Panc1 (cell line): ENCODE results near the gene HNRNPR. TPM values are rescaled to one million over a fixed set of nuclear protein-coding genes. Genes with fewer than 3 reads are reported as not detected.

Experiments used
- ATAC-seq: fragments of 200-7000 bp; cut with Tn5 transposase; 2 replicates; pipeline ENCODE4 v1.9.1; 2020; ENCODE audit warnings: mild to moderate bottlenecking, moderate library complexity
- BruUV-seq: library from RNA; stranded (reverse); fragments of 400-500 nt; replicated peaks from 2 replicates; lab custom pipeline; 2021; lab: Mats Ljungman, UMichigan
- CTCF ChIA-PET: fragments of 300-600 bp; sonication (Branson Sonifier 250); formaldehyde crosslinking; loops from one replicate; lab custom pipeline; 2022; ENCODE audit warnings: antibody characterized with exemption; lab: Charles Lee
- POLR2A ChIA-PET: fragments of 300-600 bp; sonication (Branson Sonifier 250); formaldehyde crosslinking; loops from one replicate; lab custom pipeline; 2022; ENCODE audit warnings: antibody characterized with exemption; lab: Charles Lee
- DNase-seq: peaks from one replicate; pipeline ENCODE4 v3.0.0-alpha.2; 2010; ENCODE audit warnings: low read depth, low spot score
- H3K27ac ChIP-seq: 2 replicates; pipeline ENCODE4 v1.5.1; 2011; ENCODE audit warnings: mild to moderate bottlenecking, low read length, inconsistent platforms
- H3K27me3 ChIP-seq: fragments of 200-500 bp; sonication (Bioruptor generic); 2 replicates; pipeline ENCODE4 v1.6.0; 2014; ENCODE audit warnings: low read length, inconsistent platforms; ENCODE audit not compliant: control insufficient read depth, insufficient read depth
- H3K36me3 ChIP-seq: fragments of 200-500 bp; sonication (Bioruptor generic); 2 replicates; pipeline ENCODE4 v1.5.1; 2014; ENCODE audit warnings: inconsistent platforms, mild to moderate bottlenecking, low read length, moderate library complexity; ENCODE audit not compliant: control insufficient read depth, insufficient read depth
- H3K4me1 ChIP-seq: 2 replicates; pipeline ENCODE4 v1.5.1; 2011; ENCODE audit warnings: inconsistent platforms, mild to moderate bottlenecking, low read length, moderate library complexity; ENCODE audit not compliant: control insufficient read depth, insufficient read depth
- H3K4me3 ChIP-seq, 2 experiments: 2 replicates each; pipeline ENCODE4 v1.5.1; 2011 to 2012; ENCODE audit warnings: low read depth in 2 of 2, low read length in 2 of 2, mild to moderate bottlenecking in 2 of 2, inconsistent platforms in 1 of 2, moderate library complexity in 1 of 2
- H3K9me3 ChIP-seq: fragments of 200-500 bp; sonication (Bioruptor generic); 2 replicates; pipeline ENCODE4 v1.5.1; 2014; ENCODE audit warnings: low read depth, mild to moderate bottlenecking, inconsistent platforms, low read length, moderate library complexity; ENCODE audit not compliant: control insufficient read depth, insufficient read depth
- POLR2AphosphoS5 ChIP-seq: IDR thresholded peaks from 2 replicates; pipeline ENCODE4 v1.6.1; 2012; ENCODE audit warnings: mild to moderate bottlenecking, low read depth, low read length, moderate library complexity
- SIN3A ChIP-seq: IDR thresholded peaks from 2 replicates; pipeline ENCODE4 v1.6.1; 2012; ENCODE audit warnings: low read depth, mild to moderate bottlenecking, low read length, moderate library complexity, borderline replicate concordance; ENCODE audit not compliant: insufficient read depth
- TCF7L2 ChIP-seq: IDR thresholded peaks from 2 replicates; pipeline ENCODE4 v1.6.1; 2011; ENCODE audit warnings: mild to moderate bottlenecking, low read depth, low read length, inconsistent platforms
- in situ Hi-C: cut with HindIII; loops from 2 replicates; pipeline ENCODE4 v1.10.0; 2016; ENCODE audit warnings: low sequenced_read_pairs, low pct_unique_long_range_greater_than_20kb
- intact Hi-C: fragments of 100-400 bp; cut with micrococcal nuclease; formaldehyde crosslinking; loops from one replicate; pipeline ENCODE4 v1.10.0; 2022; ENCODE audit not compliant: unreplicated experiment
- total RNA-seq: library from RNA; stranded (reverse); gene quantifications from one replicate; pipeline ENCODE4 v1.2.1, GENCODE V29; 2021; ENCODE audit not compliant: unreplicated experiment
- TF ChIP-seq, protein P1 (sequence below): fragments of 450-650 bp; IDR thresholded peaks from 2 replicates; pipeline ENCODE4 v1.5.1; 2017; ENCODE audit warnings: mild to moderate bottlenecking
- TF ChIP-seq, protein P2 (sequence below), 2 experiments: IDR thresholded peaks; 2 replicates each; pipeline ENCODE4 v1.6.1; 2011 to 2012; ENCODE audit warnings: low read depth in 2 of 2, control low read depth in 1 of 2, low read length in 1 of 2, mild to moderate bottlenecking in 1 of 2, moderate library complexity in 1 of 2; ENCODE audit not compliant: insufficient read depth in 1 of 2

Gene HNRNPR
- total RNA-seq, 1 experiment from 2014 or later = 173 TPM

DNA sequence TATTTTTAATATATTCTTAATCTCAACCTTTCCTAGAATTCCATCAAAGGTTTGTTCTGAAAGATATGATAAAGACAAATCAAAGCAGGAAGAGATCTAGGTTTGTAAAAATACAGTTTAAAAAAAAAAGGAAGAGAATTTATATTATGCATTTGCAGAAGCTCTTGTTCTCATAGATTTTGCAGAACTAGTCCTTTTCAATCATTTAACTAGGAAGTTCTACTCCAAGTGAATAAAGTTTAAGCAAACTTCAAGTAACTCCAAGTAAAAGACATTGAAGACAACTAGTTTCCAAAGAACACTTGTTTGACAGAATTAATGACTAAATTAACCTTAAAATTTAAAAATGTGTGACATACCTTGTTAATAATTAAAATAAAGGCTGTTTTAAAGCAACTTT is 55.9 kb downstream of the HNRNPR start:
- Histone ChIP-seq H3K9me3 (no peaks in the 10 kb centered on the region), H3K27ac (no peak overlapping the region), H3K27me3 (no peaks in the 10 kb centered on the region), H3K36me3 (peaks cover 39% of the 10 kb centered on the region), H3K4me1 (peaks cover 13% of the 10 kb centered on the region), H3K4me3 (no peak overlapping the region)
- in situ Hi-C loops = no loop called here
- POLR2A ChIA-PET = no interaction called here
- no peak for TF ChIP-seq SIN3A
- TF ChIP-seq TCF7L2 = no peak
- TF ChIP-seq, protein P1, sequence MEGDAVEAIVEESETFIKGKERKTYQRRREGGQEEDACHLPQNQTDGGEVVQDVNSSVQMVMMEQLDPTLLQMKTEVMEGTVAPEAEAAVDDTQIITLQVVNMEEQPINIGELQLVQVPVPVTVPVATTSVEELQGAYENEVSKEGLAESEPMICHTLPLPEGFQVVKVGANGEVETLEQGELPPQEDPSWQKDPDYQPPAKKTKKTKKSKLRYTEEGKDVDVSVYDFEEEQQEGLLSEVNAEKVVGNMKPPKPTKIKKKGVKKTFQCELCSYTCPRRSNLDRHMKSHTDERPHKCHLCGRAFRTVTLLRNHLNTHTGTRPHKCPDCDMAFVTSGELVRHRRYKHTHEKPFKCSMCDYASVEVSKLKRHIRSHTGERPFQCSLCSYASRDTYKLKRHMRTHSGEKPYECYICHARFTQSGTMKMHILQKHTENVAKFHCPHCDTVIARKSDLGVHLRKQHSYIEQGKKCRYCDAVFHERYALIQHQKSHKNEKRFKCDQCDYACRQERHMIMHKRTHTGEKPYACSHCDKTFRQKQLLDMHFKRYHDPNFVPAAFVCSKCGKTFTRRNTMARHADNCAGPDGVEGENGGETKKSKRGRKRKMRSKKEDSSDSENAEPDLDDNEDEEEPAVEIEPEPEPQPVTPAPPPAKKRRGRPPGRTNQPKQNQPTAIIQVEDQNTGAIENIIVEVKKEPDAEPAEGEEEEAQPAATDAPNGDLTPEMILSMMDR = no peak
- TF ChIP-seq, protein P2, sequence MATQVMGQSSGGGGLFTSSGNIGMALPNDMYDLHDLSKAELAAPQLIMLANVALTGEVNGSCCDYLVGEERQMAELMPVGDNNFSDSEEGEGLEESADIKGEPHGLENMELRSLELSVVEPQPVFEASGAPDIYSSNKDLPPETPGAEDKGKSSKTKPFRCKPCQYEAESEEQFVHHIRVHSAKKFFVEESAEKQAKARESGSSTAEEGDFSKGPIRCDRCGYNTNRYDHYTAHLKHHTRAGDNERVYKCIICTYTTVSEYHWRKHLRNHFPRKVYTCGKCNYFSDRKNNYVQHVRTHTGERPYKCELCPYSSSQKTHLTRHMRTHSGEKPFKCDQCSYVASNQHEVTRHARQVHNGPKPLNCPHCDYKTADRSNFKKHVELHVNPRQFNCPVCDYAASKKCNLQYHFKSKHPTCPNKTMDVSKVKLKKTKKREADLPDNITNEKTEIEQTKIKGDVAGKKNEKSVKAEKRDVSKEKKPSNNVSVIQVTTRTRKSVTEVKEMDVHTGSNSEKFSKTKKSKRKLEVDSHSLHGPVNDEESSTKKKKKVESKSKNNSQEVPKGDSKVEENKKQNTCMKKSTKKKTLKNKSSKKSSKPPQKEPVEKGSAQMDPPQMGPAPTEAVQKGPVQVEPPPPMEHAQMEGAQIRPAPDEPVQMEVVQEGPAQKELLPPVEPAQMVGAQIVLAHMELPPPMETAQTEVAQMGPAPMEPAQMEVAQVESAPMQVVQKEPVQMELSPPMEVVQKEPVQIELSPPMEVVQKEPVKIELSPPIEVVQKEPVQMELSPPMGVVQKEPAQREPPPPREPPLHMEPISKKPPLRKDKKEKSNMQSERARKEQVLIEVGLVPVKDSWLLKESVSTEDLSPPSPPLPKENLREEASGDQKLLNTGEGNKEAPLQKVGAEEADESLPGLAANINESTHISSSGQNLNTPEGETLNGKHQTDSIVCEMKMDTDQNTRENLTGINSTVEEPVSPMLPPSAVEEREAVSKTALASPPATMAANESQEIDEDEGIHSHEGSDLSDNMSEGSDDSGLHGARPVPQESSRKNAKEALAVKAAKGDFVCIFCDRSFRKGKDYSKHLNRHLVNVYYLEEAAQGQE (IDR thresholded peaks at IDR 0.05; ENCODE audit: insufficient read depth in 1 of 2, low read depth in 2 of 2, low read length in 1 of 2) = no peak
- no peak for TF ChIP-seq POLR2AphosphoS5
- ATAC-seq (no peak), DNase-seq (no peak)
- BruUV-seq = no TSS peak
- CTCF ChIA-PET = no interaction called here
- intact Hi-C loops = no loop called here

DNA sequence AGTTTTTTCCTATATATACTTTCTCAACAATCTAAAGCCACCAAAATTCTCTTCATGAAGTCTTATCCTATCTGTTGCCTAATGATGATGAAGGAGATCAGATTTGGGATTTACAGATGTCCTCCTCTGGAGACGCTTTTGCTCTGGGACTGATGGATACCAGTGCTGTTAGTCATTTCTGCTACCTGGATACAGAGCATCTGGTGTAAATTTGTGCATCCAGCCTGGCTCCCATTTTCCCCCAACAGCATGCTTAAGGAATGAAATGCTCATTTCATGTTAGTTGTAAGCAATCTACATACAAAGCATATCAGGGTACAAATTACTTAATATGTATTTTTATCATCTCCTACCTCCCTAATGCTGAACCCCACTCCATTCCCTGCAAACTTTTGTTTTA is 57.7 kb downstream of the HNRNPR start:
- in situ Hi-C loops (no loop called here), intact Hi-C loops (no loop called here)
- no peaks in the 10 kb centered on the region for H3K9me3 ChIP-seq
- ATAC-seq (no peak), DNase-seq (no peak)
- POLR2A ChIA-PET = no interaction called here
- H3K36me3 ChIP-seq = peaks cover 52% of the 10 kb centered on the region
- H3K27me3 ChIP-seq = no peaks in the 10 kb centered on the region
- TSS peak; percentile 5 for BruUV-seq
- H3K4me3 ChIP-seq = no peak overlapping the region
- no peak for TF ChIP-seq POLR2AphosphoS5
- TF ChIP-seq, protein P2 (IDR thresholded peaks at IDR 0.05; ENCODE audit: insufficient read depth in 1 of 2, low read depth in 2 of 2, low read length in 1 of 2) = no peak
- no peak for TF ChIP-seq SIN3A
- TF ChIP-seq, protein P1 = no peak
- no peak for TF ChIP-seq TCF7L2
- peaks cover 18% of the 10 kb centered on the region for H3K4me1 ChIP-seq
- CTCF ChIA-PET = no interaction called here
- no peak overlapping the region for H3K27ac ChIP-seq
